T-helper 2 cell treated with Interferon-gamma antibody and Interleukin-4, amounts not matched to agents 5 μg/mL and 100 μg/mL, for 36 hours (primary cell): ENCODE data around the gene RERGL.

Experiments
- DNase-seq: peaks from one replicate; pipeline ENCODE4 v3.0.0; 2021; ENCODE audit warnings: low spot score
- H3K27ac Mint-ChIP-seq: one replicate; pipeline ENCODE4 v1.8.0; 2021; ENCODE audit warnings: mild to moderate bottlenecking, mixed read lengths
- H3K27me3 Mint-ChIP-seq: one replicate; pipeline ENCODE4 v1.8.0; 2021; ENCODE audit warnings: low read depth, mixed read lengths
- H3K36me3 Mint-ChIP-seq: one replicate; pipeline ENCODE4 v1.8.0; 2021; ENCODE audit warnings: low read depth, mixed read lengths
- H3K4me1 Mint-ChIP-seq: one replicate; pipeline ENCODE4 v1.8.0; 2021; ENCODE audit warnings: low read depth, mixed read lengths
- H3K4me3 Mint-ChIP-seq: one replicate; pipeline ENCODE4 v1.8.0; 2022; ENCODE audit warnings: mild to moderate bottlenecking, moderate library complexity, mixed read lengths
- H3K9me3 Mint-ChIP-seq: one replicate; pipeline ENCODE4 v1.8.0; 2021; ENCODE audit warnings: mixed read lengths

RERGL gene

GRCh38 chr12:18090093-18090492 is at the start of gene RERGL:
Gene RERGL (minus strand): TSS chr12:18090193. CDS start chr12:18090140, 53 bp downstream.
- no peaks in the 10 kb centered on the region for H3K4me1 Mint-ChIP-seq
- no peak for DNase-seq
- no peaks in the 10 kb centered on the region for H3K36me3 Mint-ChIP-seq
- H3K27me3 Mint-ChIP-seq = no peaks in the 10 kb centered on the region
- H3K4me3 Mint-ChIP-seq = no peak within 1 kb of the TSS
- H3K9me3 Mint-ChIP-seq = peaks cover 25% of the 10 kb centered on the region
- H3K27ac Mint-ChIP-seq = no peak within 1 kb of the TSS

- H3K4me3 Mint-ChIP-seq = no peak overlapping the region
- no peak overlapping the region for H3K27ac Mint-ChIP-seq
- H3K27me3 Mint-ChIP-seq = no peaks in the 10 kb centered on the region
- H3K4me1 Mint-ChIP-seq = no peaks in the 10 kb centered on the region
- H3K9me3 Mint-ChIP-seq = no peaks in the 10 kb centered on the region
- H3K36me3 Mint-ChIP-seq = no peaks in the 10 kb centered on the region
- no peak for DNase-seq
These were observed 49.3 kb upstream of the RERGL start for GRCh38 chr12:18139254-18139653.

GRCh38 chr12:18135509-18135908 is 45.5 kb upstream of the RERGL start:
- no peak overlapping the region for H3K27ac Mint-ChIP-seq

GRCh38 chr12:18135086-18135485 is 45.1 kb upstream of the RERGL start:
- Mint-ChIP-seq H3K27me3 (no peaks in the 10 kb centered on the region), H3K36me3 (no peaks in the 10 kb centered on the region), H3K27ac (no peak overlapping the region)

More at GRCh38 chr12:18135509-18135908, 45.5 kb upstream of the RERGL start:
- Mint-ChIP-seq H3K4me1 (no peaks in the 10 kb centered on the region), H3K9me3 (peaks cover 4% of the 10 kb centered on the region), H3K27me3 (no peaks in the 10 kb centered on the region), H3K4me3 (no peak overlapping the region), H3K36me3 (no peaks in the 10 kb centered on the region)
- no peak for DNase-seq

GRCh38 chr12:18130851-18131250 is 40.9 kb upstream of the RERGL start:
- no peaks in the 10 kb centered on the region for H3K4me1 Mint-ChIP-seq
- peaks cover 20% of the 10 kb centered on the region for H3K9me3 Mint-ChIP-seq
- H3K36me3 Mint-ChIP-seq = no peaks in the 10 kb centered on the region
- no peak for DNase-seq
- no peak overlapping the region for H3K27ac Mint-ChIP-seq
- H3K4me3 Mint-ChIP-seq = no peak overlapping the region
- H3K27me3 Mint-ChIP-seq = no peaks in the 10 kb centered on the region

More at GRCh38 chr12:18135086-18135485, 45.1 kb upstream of the RERGL start:
- Mint-ChIP-seq H3K4me3 (no peak overlapping the region), H3K4me1 (no peaks in the 10 kb centered on the region), H3K9me3 (peaks cover 5% of the 10 kb centered on the region)
- no peak for DNase-seq

- H3K9me3 Mint-ChIP-seq = peaks cover 21% of the 10 kb centered on the region
- no peak overlapping the region for H3K4me3 Mint-ChIP-seq
- no peak overlapping the region for H3K27ac Mint-ChIP-seq
- no peaks in the 10 kb centered on the region for H3K27me3 Mint-ChIP-seq
- DNase-seq = no peak
- no peaks in the 10 kb centered on the region for H3K4me1 Mint-ChIP-seq
- no peaks in the 10 kb centered on the region for H3K36me3 Mint-ChIP-seq
These were observed 33.7 kb upstream of the RERGL start for GRCh38 chr12:18123707-18124106.

- no peak for DNase-seq
- Mint-ChIP-seq H3K4me3 (no peak overlapping the region), H3K36me3 (no peaks in the 10 kb centered on the region), H3K27me3 (no peaks in the 10 kb centered on the region), H3K4me1 (no peaks in the 10 kb centered on the region), H3K9me3 (peaks cover 14% of the 10 kb centered on the region), H3K27ac (no peak overlapping the region)
These were observed 30.9 kb upstream of the RERGL start for GRCh38 chr12:18120899-18121298.

- no peak overlapping the region for H3K4me3 Mint-ChIP-seq
These were observed 18.6 kb upstream of the RERGL start for GRCh38 chr12:18108611-18109010.

GRCh38 chr12:18103624-18104023 is 13.6 kb upstream of the RERGL start:
- no peak overlapping the region for H3K27ac Mint-ChIP-seq
- peaks cover 16% of the 10 kb centered on the region for H3K9me3 Mint-ChIP-seq

More at GRCh38 chr12:18108611-18109010, 18.6 kb upstream of the RERGL start:
- H3K36me3 Mint-ChIP-seq = no peaks in the 10 kb centered on the region
- DNase-seq = no peak
- H3K9me3 Mint-ChIP-seq = peaks cover 4% of the 10 kb centered on the region
- no peak overlapping the region for H3K27ac Mint-ChIP-seq
- H3K4me1 Mint-ChIP-seq = no peaks in the 10 kb centered on the region
- H3K27me3 Mint-ChIP-seq = no peaks in the 10 kb centered on the region

GRCh38 chr12:18101043-18101442 is 11.1 kb upstream of the RERGL start:
- Mint-ChIP-seq H3K36me3 (no peaks in the 10 kb centered on the region), H3K4me1 (no peaks in the 10 kb centered on the region), H3K27me3 (no peaks in the 10 kb centered on the region), H3K27ac (no peak overlapping the region), H3K4me3 (no peak overlapping the region), H3K9me3 (peaks cover 11% of the 10 kb centered on the region)
- no peak for DNase-seq

More at GRCh38 chr12:18103624-18104023, 13.6 kb upstream of the RERGL start:
- DNase-seq = no peak
- H3K27me3 Mint-ChIP-seq = no peaks in the 10 kb centered on the region
- no peak overlapping the region for H3K4me3 Mint-ChIP-seq
- no peaks in the 10 kb centered on the region for H3K4me1 Mint-ChIP-seq
- no peaks in the 10 kb centered on the region for H3K36me3 Mint-ChIP-seq

- Mint-ChIP-seq H3K9me3 (peaks cover 35% of the 10 kb centered on the region), H3K27ac (no peak overlapping the region), H3K4me3 (no peak overlapping the region), H3K4me1 (no peaks in the 10 kb centered on the region), H3K36me3 (no peaks in the 10 kb centered on the region), H3K27me3 (no peaks in the 10 kb centered on the region)
- DNase-seq = no peak
These were observed 5.9 kb downstream of the RERGL start for GRCh38 chr12:18084080-18084479.

GRCh38 chr12:18079541-18080246 is 10.3 kb downstream of the RERGL start:
- Mint-ChIP-seq H3K4me3 (no peak overlapping the region), H3K9me3 (peaks cover 34% of the 10 kb centered on the region), H3K27ac (no peak overlapping the region), H3K36me3 (no peaks in the 10 kb centered on the region), H3K4me1 (no peaks in the 10 kb centered on the region), H3K27me3 (no peaks in the 10 kb centered on the region)
- DNase-seq = no peak

GRCh38 chr12:18074001-18074400 is 16.0 kb downstream of the RERGL start:
- DNase-seq = no peak
- no peaks in the 10 kb centered on the region for H3K36me3 Mint-ChIP-seq
- no peaks in the 10 kb centered on the region for H3K27me3 Mint-ChIP-seq
- peaks cover 31% of the 10 kb centered on the region for H3K9me3 Mint-ChIP-seq
- no peaks in the 10 kb centered on the region for H3K4me1 Mint-ChIP-seq
- no peak overlapping the region for H3K27ac Mint-ChIP-seq
- no peak overlapping the region for H3K4me3 Mint-ChIP-seq

- no peak for DNase-seq
- H3K4me3 Mint-ChIP-seq = no peak overlapping the region
- H3K27ac Mint-ChIP-seq = no peak overlapping the region
- H3K27me3 Mint-ChIP-seq = no peaks in the 10 kb centered on the region
- H3K4me1 Mint-ChIP-seq = no peaks in the 10 kb centered on the region
- H3K36me3 Mint-ChIP-seq = no peaks in the 10 kb centered on the region
- H3K9me3 Mint-ChIP-seq = peaks cover 33% of the 10 kb centered on the region
These were observed 17.3 kb downstream of the RERGL start for GRCh38 chr12:18072723-18073122.

GRCh38 chr12:18071336-18071735 is 18.7 kb downstream of the RERGL start:
- Mint-ChIP-seq H3K4me1 (no peaks in the 10 kb centered on the region), H3K36me3 (no peaks in the 10 kb centered on the region), H3K9me3 (peaks cover 28% of the 10 kb centered on the region), H3K27me3 (no peaks in the 10 kb centered on the region), H3K27ac (no peak overlapping the region), H3K4me3 (no peak overlapping the region)
- DNase-seq = no peak
